HG02571 (cell line): ENCODE data around the gene CDK16.
A peak's percentile ranks its signal among the peaks of the same experiment; 100 is the strongest.

Source experiments
- ATAC-seq: cut with Tn5 transposase; IDR thresholded peaks from one replicate; pipeline ENCODE4 v1.9.1; 2021; ENCODE audit warnings: mild to moderate bottlenecking, moderate library complexity; ENCODE audit not compliant: unreplicated experiment

CDK16 gene

DNA sequence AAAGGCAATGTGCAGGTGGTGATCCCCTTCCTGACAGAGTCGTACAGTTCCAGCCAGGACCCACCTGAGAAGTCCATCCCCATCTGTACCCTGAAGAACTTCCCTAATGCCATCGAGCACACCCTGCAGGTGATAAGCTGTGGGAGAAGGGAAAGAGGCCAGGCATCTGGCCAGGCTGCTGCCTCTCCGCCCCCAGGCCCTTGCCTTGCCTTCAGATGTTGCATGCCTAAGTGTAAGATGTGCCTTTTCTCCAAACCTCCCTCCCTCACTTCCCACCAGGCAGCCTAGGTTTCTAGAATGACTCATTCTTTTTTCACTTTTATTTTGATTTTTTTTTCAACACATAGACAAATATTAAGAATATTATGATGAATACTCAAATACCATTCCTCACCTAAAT is 12.2 kb upstream of the CDK16 start:
- no peak for ATAC-seq

DNA sequence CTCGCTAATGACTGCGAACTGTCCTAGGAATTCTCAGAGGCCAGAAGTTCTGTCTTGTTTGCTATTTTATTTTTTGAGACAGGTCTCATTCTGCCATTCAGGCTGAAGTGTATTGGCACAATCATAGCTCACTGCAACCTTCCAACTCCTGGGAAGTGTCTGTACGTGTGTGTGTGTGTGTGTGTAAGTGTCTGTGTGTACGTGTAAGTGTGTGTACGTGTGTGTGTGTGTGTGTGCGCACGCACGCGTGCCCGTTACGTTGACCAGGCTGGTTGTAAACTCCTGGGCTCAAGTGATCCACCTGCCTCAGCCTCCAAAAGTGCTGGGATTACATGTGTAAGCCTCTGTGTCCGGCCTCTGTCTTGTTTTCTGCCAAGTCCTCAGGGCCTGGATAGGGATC is 10.4 kb upstream of the CDK16 start:
- no peak for ATAC-seq

DNA sequence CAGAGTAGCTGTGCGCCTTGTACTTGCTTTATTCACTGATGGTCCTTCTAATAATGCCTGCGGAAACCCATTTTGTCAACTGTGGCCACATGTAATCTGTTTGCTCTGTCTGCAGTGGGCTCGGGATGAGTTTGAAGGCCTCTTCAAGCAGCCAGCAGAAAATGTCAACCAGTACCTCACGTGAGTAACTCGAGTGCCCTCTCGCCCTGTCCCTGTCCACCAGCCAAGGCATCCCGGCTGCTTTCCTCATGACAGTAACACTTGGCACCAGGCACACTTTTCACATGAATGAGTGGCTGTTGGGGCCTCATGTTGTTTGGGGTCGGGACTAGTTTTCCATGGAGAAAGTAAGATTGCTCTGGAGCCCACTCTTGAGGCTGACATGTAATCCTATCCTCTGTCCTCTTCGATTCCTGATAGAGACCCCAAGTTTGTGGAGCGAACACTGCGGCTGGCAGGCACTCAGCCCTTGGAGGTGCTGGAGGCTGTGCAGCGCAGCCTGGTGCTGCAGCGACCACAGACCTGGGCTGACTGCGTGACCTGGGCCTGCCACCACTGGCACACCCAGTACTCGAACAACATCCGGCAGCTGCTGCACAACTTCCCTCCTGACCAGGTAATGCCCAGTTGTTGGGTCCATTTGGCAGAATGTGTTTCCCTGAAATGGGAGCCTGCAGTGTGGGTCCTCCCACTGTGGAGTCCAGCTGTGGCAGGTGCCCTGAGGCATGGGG is 8.8 kb upstream of the CDK16 start:
- ATAC-seq = no peak

DNA sequence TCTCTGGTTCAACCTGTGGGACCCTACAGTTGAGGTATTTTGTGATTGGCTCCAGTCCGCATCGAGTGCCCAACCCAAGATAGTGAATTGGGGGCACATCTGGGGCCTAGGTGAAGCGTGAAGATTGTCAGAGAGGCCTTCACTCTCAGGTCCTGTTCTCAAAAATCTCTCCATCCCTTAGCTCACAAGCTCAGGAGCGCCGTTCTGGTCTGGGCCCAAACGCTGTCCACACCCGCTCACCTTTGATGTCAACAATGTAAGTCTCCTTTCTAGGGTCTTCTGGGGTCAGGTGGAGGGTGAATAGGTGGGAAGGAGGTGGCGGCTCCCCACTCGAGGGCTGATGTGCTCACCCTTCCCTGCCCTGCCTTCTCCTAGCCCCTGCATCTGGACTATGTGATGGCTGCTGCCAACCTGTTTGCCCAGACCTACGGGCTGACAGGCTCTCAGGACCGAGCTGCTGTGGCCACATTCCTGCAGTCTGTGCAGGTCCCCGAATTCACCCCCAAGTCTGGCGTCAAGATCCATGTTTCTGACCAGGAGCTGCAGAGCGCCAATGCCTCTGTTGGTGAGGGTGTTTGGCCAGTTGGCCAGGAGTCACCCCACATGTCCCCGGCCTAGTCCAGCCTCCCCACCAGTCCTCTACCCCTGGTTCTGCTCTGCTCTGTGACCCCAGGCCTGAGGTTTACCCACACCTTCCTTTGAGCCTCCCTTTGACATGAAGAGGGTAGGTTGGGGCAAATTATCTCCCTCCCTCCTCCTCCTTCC is 7.6 kb upstream of the CDK16 start:
- no peak for ATAC-seq

DNA sequence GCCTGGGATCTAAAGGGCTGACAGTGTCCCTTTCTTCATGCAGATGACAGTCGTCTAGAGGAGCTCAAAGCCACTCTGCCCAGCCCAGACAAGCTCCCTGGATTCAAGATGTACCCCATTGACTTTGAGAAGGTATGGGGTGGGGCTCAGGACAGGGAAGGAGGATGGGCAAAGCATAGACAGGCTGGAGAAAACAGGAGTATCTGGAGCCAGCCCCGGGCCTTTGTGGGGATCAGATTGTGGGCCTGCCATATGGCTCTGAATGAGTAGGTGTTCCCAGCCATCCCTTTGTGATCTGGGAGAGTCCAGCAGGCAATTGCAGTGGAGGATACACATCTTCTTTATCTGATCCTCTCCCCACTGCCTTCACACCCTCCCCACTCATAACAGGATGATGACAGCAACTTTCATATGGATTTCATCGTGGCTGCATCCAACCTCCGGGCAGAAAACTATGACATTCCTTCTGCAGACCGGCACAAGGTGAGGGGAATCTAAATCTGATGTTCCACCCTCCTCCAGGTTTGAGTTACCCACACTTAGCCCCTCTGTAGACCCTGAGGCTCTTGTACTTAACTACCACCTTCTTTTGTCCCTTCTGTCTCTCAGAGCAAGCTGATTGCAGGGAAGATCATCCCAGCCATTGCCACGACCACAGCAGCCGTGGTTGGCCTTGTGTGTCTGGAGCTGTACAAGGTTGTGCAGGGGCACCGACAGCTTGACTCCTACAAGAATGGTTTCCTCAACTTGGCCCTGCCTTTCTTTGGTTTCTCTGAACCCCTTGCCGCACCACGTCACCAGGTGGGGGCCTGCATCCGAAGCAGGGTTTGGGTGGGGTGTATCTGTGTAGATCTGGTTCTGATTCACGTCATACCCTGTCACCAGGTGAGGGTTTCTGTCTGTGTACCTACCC is 5.8 kb upstream of the CDK16 start:
- ATAC-seq = no peak

DNA sequence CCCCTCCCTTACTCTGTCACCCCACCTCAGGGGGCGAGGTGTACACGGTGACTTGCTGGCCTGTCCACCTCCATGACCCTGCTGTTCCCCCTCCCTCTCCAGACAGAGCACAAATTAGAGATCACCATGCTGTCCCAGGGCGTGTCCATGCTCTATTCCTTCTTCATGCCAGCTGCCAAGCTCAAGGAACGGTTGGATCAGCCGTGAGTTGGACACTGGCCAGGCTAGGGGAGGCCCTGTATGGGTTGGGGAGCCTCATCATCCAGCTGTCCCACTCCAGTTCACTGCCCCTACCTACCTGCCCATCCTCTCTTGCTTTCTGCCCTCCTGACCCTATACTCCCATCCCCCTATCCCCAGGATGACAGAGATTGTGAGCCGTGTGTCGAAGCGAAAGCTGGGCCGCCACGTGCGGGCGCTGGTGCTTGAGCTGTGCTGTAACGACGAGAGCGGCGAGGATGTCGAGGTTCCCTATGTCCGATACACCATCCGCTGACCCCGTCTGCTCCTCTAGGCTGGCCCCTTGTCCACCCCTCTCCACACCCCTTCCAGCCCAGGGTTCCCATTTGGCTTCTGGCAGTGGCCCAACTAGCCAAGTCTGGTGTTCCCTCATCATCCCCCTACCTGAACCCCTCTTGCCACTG is 3.9 kb upstream of the CDK16 start:
- no peak for ATAC-seq

DNA sequence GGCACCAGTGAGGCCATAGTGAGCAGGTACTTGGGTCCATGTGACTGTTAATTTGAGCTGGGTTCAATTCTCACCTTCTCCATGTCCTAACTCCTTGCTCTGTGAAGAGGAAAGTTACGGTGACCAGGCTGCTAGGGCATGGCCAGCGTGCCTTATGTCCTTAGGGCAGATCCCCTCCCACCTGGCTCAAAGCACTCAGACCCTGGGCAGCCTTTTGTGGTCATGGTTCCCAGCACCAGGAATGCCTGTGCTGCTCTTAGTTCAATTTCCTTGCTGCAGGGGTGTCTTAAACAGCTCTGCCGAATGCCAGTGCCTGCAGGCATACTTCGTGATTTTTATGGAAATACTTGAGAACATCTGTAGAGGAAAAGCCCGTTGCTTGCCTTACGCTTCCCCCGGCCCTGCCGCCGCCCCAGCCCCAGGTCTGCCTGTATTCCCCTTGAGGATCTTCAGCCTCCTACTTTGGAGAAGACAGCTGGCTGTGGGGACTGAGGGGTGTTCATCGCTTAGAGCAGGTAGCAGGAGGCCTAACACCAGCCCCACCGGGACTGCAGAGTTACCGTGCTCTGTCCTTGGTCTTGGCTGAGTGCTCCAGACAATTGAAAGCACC is 3.1 kb upstream of the CDK16 start:
- ATAC-seq = no peak

DNA sequence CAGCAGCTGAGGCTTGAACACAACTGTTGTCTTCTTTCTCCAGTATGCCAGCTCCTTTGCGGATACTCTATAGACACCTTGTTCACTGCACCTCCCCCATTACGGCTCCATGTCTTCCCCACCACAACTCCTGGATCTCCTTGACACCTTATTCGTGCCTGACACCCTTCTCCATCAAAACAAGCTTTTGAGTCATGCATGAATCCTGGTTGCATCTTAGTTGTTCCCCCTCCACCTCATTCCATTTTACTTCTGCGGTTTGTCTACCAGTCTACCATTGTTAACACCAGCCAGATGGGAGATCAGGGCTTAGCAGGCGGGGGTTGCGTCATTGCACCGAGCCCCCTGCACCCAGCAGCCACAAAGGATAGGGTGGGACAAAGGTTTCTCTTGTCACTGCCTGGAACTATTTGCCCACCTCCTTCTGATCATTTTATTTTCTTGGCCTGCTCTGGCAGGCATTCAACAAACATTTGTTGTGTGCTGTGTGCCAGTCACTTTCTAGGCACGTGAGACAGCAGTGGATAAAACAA is 2.0 kb upstream of the CDK16 start:
- ATAC-seq = no peak

DNA sequence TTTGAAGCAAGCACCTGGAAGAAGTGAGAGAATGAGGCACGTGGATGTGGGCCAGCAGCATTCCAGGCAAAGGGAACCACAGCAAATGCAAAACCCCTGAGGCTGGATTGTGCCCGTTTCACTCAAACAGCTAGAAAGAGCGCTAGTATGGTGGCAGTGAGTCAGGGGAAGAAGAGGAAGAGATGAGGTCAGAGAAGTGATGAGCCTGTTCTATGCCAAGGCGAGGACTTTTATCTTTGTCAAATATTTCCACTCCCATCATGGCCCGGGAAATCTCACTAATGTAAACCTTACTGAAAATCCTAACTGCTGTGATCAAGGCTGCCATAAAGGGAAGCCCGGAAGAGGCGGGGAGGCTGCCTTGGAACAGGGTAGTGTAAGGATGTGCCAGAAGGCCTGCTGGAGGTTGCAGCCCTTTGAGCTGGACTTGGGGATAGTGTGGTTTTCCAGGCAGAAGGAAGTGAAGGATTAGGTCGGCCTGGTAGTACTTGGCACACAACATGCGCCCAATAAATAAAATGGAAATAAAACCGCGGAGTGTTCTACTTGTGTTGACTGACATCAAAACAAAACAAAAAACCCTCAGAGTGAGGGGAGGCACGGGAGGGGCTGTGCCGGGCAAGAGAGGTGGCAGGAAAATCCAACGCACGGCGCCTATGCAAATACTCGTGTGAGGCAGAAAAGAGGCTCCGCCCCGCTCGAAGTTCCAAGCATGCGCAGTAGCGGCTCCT is 1.2 kb upstream of the CDK16 start:
- no peak for ATAC-seq

DNA sequence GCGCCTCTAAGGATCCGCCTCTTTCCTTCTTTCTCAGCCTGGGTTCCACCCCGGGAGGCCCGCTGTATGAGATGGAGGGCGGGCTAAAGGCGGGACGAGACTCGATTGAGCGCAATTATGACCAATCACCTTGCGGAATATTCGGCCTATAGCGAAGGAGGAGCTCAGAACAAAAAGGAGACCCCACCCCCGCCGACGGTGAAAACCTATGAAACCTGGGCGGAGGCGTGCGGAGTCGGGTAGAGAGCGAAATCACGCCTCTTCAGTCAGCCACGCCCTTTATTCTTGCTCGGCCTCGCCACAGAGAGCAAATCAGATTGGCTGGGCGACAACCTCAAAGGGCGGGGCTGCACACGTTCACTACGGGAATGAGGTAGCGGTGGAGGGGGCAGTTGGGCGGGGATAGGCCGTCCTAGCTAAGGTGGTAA is 615 bp upstream of the CDK16 start:
- ATAC-seq = peak; percentile 86

DNA sequence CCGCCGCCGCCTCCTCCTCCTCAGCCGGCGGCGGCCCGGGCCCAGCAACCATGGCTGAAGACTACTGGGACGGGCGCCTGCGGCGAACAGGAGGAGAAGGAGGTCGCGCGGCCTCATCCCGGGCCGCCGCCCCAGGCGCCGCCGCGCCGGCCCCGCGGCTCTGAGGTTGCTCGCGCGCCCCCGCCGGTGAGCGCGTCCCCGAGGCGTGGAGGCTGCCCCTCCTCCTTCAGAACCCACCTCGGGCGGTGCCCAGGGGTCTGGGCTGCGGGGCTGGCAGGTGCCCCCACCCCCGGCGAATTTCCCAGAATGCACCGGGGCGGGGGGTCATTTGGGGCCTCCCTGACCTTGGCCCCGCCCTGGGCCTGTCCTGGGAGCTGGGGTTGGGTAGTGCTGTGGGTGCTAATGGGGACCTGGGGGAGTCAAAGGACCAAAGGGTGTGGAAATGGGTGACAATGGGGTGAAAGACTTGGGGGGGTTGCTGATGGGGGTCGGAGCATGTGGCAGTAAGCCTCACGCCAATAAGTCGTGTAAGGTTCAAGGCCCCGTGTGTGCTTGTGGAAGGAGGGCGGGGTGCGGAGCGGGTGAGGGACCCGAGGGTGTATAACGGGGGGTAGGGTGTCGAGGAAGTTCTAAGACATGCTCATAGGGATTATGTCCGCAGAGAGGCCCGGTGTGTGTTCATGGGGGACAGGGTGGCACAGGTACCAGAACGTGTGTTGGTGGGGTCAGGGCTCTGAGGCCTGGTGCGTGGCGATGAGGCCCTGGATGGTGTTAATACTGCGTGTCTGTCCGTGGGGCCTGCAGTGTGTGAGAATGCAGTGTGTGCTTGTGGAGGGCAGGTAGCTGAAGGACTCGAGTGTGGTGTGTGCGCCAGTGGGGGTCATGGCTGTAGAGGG is 687 bp downstream of the CDK16 start:
- ATAC-seq = no peak

DNA sequence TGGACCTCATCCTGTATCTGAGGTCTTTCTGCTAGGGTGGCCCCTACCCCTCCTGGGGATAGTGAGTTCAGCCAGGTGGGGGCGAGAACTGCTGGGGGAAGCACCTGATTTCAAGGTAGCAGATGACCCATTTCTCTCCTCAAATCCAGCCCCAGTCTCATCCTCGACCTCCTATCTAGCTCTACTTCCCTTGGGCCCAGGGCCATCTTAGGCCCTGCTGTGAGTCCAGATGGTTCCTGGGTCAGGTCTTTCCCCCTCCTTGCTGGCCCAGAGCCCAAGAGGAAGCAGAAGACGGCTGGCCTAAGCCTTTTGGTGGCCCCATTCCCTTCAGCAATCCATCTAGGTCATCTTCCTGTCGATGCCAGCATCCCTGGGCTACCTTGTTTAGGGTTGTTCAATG is 3.3 kb downstream of the CDK16 start:
- no peak for ATAC-seq

DNA sequence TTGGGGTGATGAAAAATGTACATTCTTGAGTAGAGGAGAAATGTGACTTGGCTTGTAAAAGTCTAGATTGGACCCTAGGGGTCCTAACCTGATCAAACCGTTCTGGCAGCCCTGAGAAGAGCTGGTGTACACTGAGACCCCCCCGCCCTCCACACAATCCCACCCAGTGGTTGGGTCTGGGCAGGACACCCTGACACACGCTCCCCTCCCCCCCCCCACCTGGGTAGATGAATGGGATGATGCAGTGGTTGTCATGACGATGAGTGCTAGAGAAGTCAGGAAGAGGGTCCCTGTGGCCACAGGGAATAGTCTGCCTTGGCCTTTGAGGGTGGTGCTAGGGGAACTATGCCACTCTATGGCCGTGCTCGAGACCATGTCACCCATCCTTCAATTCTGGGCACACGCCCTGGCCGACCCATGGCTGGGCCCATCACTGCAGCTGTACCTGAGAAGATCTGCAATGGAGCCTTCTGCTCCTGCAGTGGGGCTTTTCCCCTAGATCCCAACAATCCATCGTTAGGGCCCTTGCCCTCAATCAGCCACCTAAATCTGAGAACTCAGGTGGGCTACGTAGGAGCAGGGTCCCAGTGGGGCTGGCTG is 4.4 kb downstream of the CDK16 start:
- no peak for ATAC-seq

DNA sequence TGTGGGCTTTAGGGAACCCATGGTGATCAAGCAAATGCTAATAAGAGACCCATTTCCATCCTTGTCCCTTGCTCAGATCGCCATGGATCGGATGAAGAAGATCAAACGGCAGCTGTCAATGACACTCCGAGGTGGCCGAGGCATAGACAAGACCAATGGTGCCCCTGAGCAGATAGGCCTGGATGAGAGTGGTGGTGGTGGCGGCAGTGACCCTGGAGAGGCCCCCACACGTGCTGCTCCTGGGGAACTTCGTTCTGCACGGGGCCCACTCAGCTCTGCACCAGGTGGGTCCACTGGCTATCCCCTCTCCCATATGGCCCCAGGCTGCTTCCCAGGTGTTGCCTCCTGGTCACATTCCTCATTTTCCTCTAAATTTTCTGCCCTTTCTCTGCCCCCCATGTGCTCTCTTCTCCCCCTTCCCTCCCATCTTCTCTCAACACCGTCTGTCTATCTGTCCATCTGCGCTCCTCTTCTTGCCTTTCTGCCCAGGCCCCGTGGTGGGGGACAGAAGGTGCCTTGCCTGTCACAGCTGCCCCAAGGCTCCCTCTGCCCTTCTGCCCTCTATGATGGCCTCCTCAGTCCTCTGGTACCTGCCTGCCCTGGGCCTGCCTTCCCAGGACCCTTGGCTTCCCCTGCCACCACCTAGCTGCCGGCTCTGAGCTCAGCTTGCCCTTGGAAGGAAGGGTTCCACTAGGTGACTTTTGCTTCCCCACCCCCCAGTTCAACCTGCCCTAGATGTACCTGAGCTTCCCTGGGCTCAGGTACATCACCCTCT is 5.2 kb downstream of the CDK16 start:
- no peak for ATAC-seq

DNA sequence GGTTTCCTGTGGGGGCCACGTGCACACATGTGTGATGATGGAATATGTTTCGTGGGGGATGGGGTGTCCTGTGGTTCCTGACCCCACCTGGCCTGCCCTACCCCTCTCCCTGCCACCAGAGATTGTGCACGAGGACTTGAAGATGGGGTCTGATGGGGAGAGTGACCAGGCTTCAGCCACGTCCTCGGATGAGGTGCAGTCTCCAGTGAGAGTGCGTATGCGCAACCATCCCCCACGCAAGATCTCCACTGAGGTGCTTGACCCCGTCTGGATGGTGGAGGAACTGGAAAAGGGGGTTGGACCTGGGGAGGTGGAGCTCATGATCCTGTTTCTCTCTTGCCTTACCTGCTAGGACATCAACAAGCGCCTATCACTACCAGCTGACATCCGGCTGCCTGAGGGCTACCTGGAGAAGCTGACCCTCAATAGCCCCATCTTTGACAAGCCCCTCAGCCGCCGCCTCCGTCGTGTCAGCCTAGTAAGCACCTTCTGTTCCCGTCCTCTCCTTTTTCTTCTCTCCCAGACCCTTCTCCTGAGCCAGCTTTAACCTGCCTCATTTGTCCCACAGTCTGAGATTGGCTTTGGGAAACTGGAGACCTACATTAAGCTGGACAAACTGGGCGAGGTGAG is 5.9 kb downstream of the CDK16 start:
- ATAC-seq = no peak

DNA sequence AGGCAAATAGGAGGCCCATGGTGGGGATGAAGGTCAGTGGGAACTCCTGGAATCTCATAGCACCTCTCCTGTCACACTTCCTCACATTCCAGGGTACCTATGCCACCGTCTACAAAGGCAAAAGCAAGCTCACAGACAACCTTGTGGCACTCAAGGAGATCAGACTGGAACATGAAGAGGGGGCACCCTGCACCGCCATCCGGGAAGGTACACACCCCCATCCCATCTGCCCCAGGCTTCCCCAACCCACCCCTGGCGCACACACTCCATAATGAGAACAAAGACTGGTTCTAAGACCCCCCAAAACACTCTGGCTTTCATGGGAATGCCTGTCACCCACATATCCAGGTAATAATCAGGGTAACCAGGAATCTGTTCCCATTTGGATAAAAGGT is 6.4 kb downstream of the CDK16 start:
- no peak for ATAC-seq

DNA sequence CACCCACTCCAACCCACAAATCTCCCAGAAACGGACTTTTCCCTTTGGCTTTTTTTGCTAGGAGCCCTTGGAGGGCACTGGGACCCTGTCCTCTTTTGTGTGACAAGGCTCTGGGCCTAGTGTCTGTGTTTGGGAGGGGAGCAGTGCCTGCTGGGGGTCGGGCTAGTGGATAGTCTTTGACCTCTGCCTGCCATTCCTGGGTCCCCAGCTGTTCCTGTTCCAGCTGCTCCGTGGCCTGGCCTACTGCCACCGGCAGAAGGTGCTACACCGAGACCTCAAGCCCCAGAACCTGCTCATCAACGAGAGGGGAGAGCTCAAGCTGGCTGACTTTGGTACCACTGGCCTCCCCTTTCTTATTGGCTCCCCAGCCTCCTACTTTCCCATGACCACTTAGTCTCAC is 7.6 kb downstream of the CDK16 start:
- ATAC-seq = no peak
